B cell (primary cell): ENCODE data around the gene COL17A1. TPM values are rescaled to one million over a fixed set of nuclear protein-coding genes. Genes with fewer than 3 reads are reported as not detected.

ENCODE experiments used
- ATAC-seq: fragments of 200-7000 bp; cut with Tn5 transposase; one replicate; pipeline ENCODE4 v1.10.0; 2021; ENCODE audit warnings: low read depth, mild to moderate bottlenecking, moderate number of reproducible peaks, moderate library complexity
- CTCF ChIA-PET: fragments of 350-600 bp; sonication (Branson Sonifier 250); formaldehyde crosslinking; loops from one replicate; lab custom pipeline; 2021; ENCODE audit warnings: antibody characterized with exemption, inconsistent platforms; lab: Charles Lee
- POLR2A ChIA-PET: fragments of 350-600 bp; sonication (Branson Sonifier 250); formaldehyde crosslinking; loops from one replicate; lab custom pipeline; 2021; ENCODE audit warnings: antibody characterized with exemption; lab: Charles Lee
- DNase-seq: peaks from one replicate; pipeline ENCODE4 v3.0.0; 2013
- H2AFZ ChIP-seq: 2 replicates; pipeline ENCODE4 v1.6.1; 2012; ENCODE audit warnings: mild to moderate bottlenecking, low read depth, low read length; ENCODE audit not compliant: insufficient read depth, poor library complexity, severe bottlenecking
- H3K27ac ChIP-seq, 2 donors: 1 replicate in 1 of 2; 2 replicates in 1 of 2; pipeline ENCODE4 v1.5.1; 2012 to 2013; ENCODE audit warnings: low read length in 2 of 2, mild to moderate bottlenecking in 2 of 2, moderate library complexity in 1 of 2
- H3K27me3 ChIP-seq, 4 experiments: fragments of 200-600 bp in 1 of 4; sonication (generic) in 1 of 4; replicated peaks in 1 of 4; 1 replicate in 2 of 4; 2 replicates in 2 of 4; pipeline versions ENCODE4 v1.6.1 to v1.7.0; 2013 to 2016; ENCODE audit warnings: low read length in 3 of 4, mild to moderate bottlenecking in 2 of 4, mixed read lengths in 1 of 4, moderate library complexity in 1 of 4; ENCODE audit not compliant: insufficient read depth in 4 of 4, control insufficient read depth in 3 of 4; ENCODE audit errors: control extremely low read depth in 1 of 4
- H3K36me3 ChIP-seq, 2 experiments: replicated peaks in 1 of 2; 1 replicate in 1 of 2; 2 replicates in 1 of 2; pipeline versions ENCODE4 v1.6.1 to v1.7.1; 2013; ENCODE audit warnings: low read length in 1 of 2; ENCODE audit not compliant: insufficient read depth in 2 of 2, control insufficient read depth in 1 of 2; ENCODE audit errors: control extremely low read depth in 1 of 2, extremely low read depth in 1 of 2
- H3K4me1 ChIP-seq, 2 donors: fragments of 200-600 bp in 1 of 2; sonication (generic) in 1 of 2; 1 replicate in 1 of 2; 2 replicates in 1 of 2; pipeline versions ENCODE4 v1.5.1 to v1.6.1; 2013 to 2017; ENCODE audit warnings: low read length in 2 of 2; ENCODE audit not compliant: control insufficient read depth in 2 of 2, insufficient read depth in 2 of 2
- H3K4me2 ChIP-seq: replicated peaks from 2 replicates; pipeline ENCODE3; 2012; ENCODE audit warnings: mild to moderate bottlenecking, low read depth, low read length; ENCODE audit not compliant: poor library complexity, severe bottlenecking
- H3K4me3 ChIP-seq, 5 experiments: fragments of 200-600 bp in 1 of 5; sonication (generic) in 1 of 5; 1 replicate in 3 of 5; 2 replicates in 2 of 5; pipeline versions ENCODE4 v1.5.1 to v1.7.0; 2011 to 2016; ENCODE audit warnings: low read length in 4 of 5, mild to moderate bottlenecking in 4 of 5, low read depth in 2 of 5, control low read depth in 1 of 5, moderate library complexity in 1 of 5; ENCODE audit not compliant: insufficient read depth in 1 of 5; ENCODE audit errors: control extremely low read depth in 1 of 5, extremely low read depth in 1 of 5
- H3K79me2 ChIP-seq: fragments of 200-600 bp; sonication (generic); one replicate; pipeline ENCODE4 v1.6.0; 2016; ENCODE audit warnings: low read length; ENCODE audit not compliant: control insufficient read depth, insufficient read depth
- H3K9ac ChIP-seq: fragments of 200-600 bp; sonication (generic); 2 replicates; pipeline ENCODE4 v1.6.1; 2017; ENCODE audit warnings: mild to moderate bottlenecking, low read length, moderate library complexity
- H3K9me3 ChIP-seq, 3 donors: one replicate each; pipeline versions ENCODE4 v1.6.1 to v1.7.1; 2013; ENCODE audit warnings: low read length in 2 of 3; ENCODE audit not compliant: control insufficient read depth in 2 of 3, insufficient read depth in 1 of 3; ENCODE audit errors: control extremely low read depth in 1 of 3
- H4K20me1 ChIP-seq: 2 replicates; pipeline ENCODE4 v1.6.0; 2012; ENCODE audit warnings: mild to moderate bottlenecking, low read length; ENCODE audit not compliant: insufficient read depth, control insufficient read depth, poor library complexity, severe bottlenecking
- H3K27ac Mint-ChIP-seq: one replicate; pipeline ENCODE4 v1.8.0; 2021; ENCODE audit warnings: mixed read lengths
- H3K27me3 Mint-ChIP-seq: one replicate; pipeline ENCODE4 v1.8.0; 2021; ENCODE audit warnings: mixed read lengths
- H3K4me1 Mint-ChIP-seq: one replicate; pipeline ENCODE4 v1.8.0; 2021; ENCODE audit warnings: mixed read lengths
- H3K4me3 Mint-ChIP-seq: one replicate; pipeline ENCODE4 v1.8.0; 2021; ENCODE audit warnings: mixed read lengths
- H3K9me3 Mint-ChIP-seq: one replicate; pipeline ENCODE4 v1.8.0; 2022; ENCODE audit warnings: mixed read lengths; ENCODE audit not compliant: insufficient read depth
- CTCF ChIP-seq: fragments of 200-600 bp; IDR thresholded peaks from one replicate; pipeline ENCODE4 v1.8.0; 2022; ENCODE audit warnings: antibody characterized with exemption, mild to moderate bottlenecking
- EZH2 ChIP-seq: IDR thresholded peaks from 2 replicates; pipeline ENCODE4 v1.6.1; 2012; ENCODE audit warnings: borderline replicate concordance, low read depth, mild to moderate bottlenecking, moderate library complexity, low read length; ENCODE audit not compliant: insufficient read depth, poor library complexity, severe bottlenecking
- WGBS: methylation state at CpG from one replicate; pipeline ENCODE4 v1.1.5; 2013; ENCODE audit warnings: missing lambda C conversion rate; ENCODE audit not compliant: insufficient coverage; 5-methylcytosine and 5-hydroxymethylcytosine counted together
- intact Hi-C: fragments of 100-400 bp; cut with micrococcal nuclease; formaldehyde crosslinking; loops from one replicate; pipeline ENCODE4 v1.10.0; 2022
- polyA plus RNA-seq: library from polyadenylated mRNA; depleted of rRNA; stranded (reverse); fragments of >200 nt; gene quantifications from 2 replicates; pipeline ENCODE4 v1.2.3, GENCODE V29; 2012
- total RNA-seq, 2 donors: library from RNA; stranded (reverse); fragments of 120-200 nt in 1 of 2; gene quantifications; 1 replicate in 1 of 2; 2 replicates in 1 of 2; pipeline versions ENCODE4 v1.2.3 to v1.2.4, GENCODE V29; 2013 to 2022

COL17A1 gene
- total and polyA plus RNA-seq, 2 donors (not counting 1 experiment from before 2014, with no cell fraction given), result not detected

GRCh38 chr10:104076743-104077160 is 8.9 kb downstream of the COL17A1 start:
- no peak overlapping the region for H2AFZ ChIP-seq
- no peak overlapping the region for H3K27ac ChIP-seq
- peaks cover 0 to 2% (median 0%) of the 10 kb centered on the region in 4 experiments for H3K27me3 ChIP-seq
- no CpG with 5 or more reads among the region's 3 CpGs for WGBS
- no peak for DNase-seq
- CTCF ChIA-PET, result no interaction called here
- no peaks in the 10 kb centered on the region for H4K20me1 ChIP-seq
- no peak overlapping the region for H3K9ac ChIP-seq
- no peak overlapping the region for H3K4me3 ChIP-seq
- Mint-ChIP-seq H3K9me3 (no peaks in the 10 kb centered on the region), H3K27me3 (peaks cover 7% of the 10 kb centered on the region), H3K4me1 (no peaks in the 10 kb centered on the region), H3K27ac (no peak overlapping the region), H3K4me3 (no peak overlapping the region)
- ATAC-seq, result no peak
- no peaks in the 10 kb centered on the region for H3K36me3 ChIP-seq
- no peaks in the 10 kb centered on the region for H3K9me3 ChIP-seq
- no peak for TF ChIP-seq CTCF
- TF ChIP-seq EZH2, result no peak
- intact Hi-C loops, result no loop called here
- H3K4me1 ChIP-seq, result no peaks in the 10 kb centered on the region
- no peaks in the 10 kb centered on the region for H3K79me2 ChIP-seq
- POLR2A ChIA-PET, result no interaction called here
- H3K4me2 ChIP-seq, result no peak overlapping the region

GRCh38 chr10:104074505-104074904 is 11.2 kb downstream of the COL17A1 start:
- Histone ChIP-seq H3K4me2 (no peak overlapping the region), H3K9me3 (no peaks in the 10 kb centered on the region), H2AFZ (no peak overlapping the region), H3K27me3 (peaks cover 0 to 2% (median 0%) of the 10 kb centered on the region in 4 experiments), H3K4me3 (no peak overlapping the region), H3K36me3 (no peaks in the 10 kb centered on the region), H3K27ac (no peak overlapping the region), H3K9ac (no peak overlapping the region), H4K20me1 (no peaks in the 10 kb centered on the region), H3K79me2 (no peaks in the 10 kb centered on the region), H3K4me1 (no peaks in the 10 kb centered on the region)
- Mint-ChIP-seq H3K4me3 (no peak overlapping the region), H3K4me1 (no peaks in the 10 kb centered on the region), H3K27ac (no peak overlapping the region), H3K9me3 (no peaks in the 10 kb centered on the region), H3K27me3 (no peaks in the 10 kb centered on the region)
- ChIA-PET CTCF (no interaction called here), POLR2A (no interaction called here)
- no peak for TF ChIP-seq CTCF
- TF ChIP-seq EZH2, result no peak
- DNase-seq (no peak), ATAC-seq (no peak)
- WGBS, result 79% methylated on average over 6 of the region's 6 CpGs
- intact Hi-C loops, result no loop called here
